GM12878 (cell line): ENCODE results near the gene POFUT2. TPM values are rescaled to one million over a fixed set of nuclear protein-coding genes. Genes with fewer than 3 reads are reported as not detected.

Source experiments
- ATAC-seq: fragments of 200-7000 bp; cut with Tn5 transposase; 3 replicates; pipeline ENCODE4 v1.9.1; 2020; ENCODE audit warnings: mild to moderate bottlenecking, moderate library complexity
- BruUV-seq: library from RNA; stranded (reverse); fragments of 400-500 nt; replicated peaks from 2 replicates; lab custom pipeline; 2021; lab: Mats Ljungman, UMichigan
- CTCF ChIA-PET: fragments of 300-600 bp; sonication (Branson Sonifier 250); formaldehyde crosslinking; extraction: SDS; loops from one replicate; lab custom pipeline; 2021; ENCODE audit warnings: inconsistent platforms; lab: Yijun Ruan, JAX
- POLR2A ChIA-PET: fragments of 350-600 bp; formaldehyde crosslinking; extraction: SDS; loops from one replicate; lab custom pipeline; 2021; ENCODE audit warnings: inconsistent platforms; lab: Charles Lee
- RAD21 ChIA-PET: fragments of 300-600 bp; sonication (Branson Sonifier 250); formaldehyde crosslinking; loops from one replicate; lab custom pipeline; 2023; ENCODE audit warnings: antibody characterized with exemption; ENCODE audit not compliant: unreplicated experiment; lab: Charles Lee
- SMC1A ChIA-PET: fragments of 300-600 bp; sonication (Branson Sonifier 250); formaldehyde crosslinking; loops from one replicate; lab custom pipeline; 2023; ENCODE audit not compliant: unreplicated experiment, uncharacterized antibody; lab: Charles Lee
- DNase-seq: peaks from one replicate; pipeline ENCODE4 v3.0.0-alpha.2; 2011; ENCODE audit warnings: low read depth, low spot score
- FAIRE-seq: peaks from 3 replicates; lab custom pipeline; 2011; peaks lifted over from hg19 to GRCh38; lab: Jason Lieb, UNC
- H2AFZ ChIP-seq: 2 replicates; pipeline ENCODE4 v1.6.0; 2011; ENCODE audit warnings: low read depth, low read length, control low read depth; ENCODE audit not compliant: control insufficient read depth
- H3K27ac ChIP-seq: 2 replicates; pipeline ENCODE4 v1.5.1; 2011; ENCODE audit warnings: control low read depth; ENCODE audit not compliant: control insufficient read depth, insufficient read depth
- H3K27me3 ChIP-seq, 2 experiments: replicated peaks in 1 of 2; 2 replicates each; pipeline versions ENCODE4 v1.6.0 to v1.6.1; 2011; ENCODE audit warnings: low read length in 1 of 2; ENCODE audit not compliant: control insufficient read depth in 2 of 2, insufficient read depth in 2 of 2
- H3K36me3 ChIP-seq, 2 experiments: 2 replicates each; pipeline ENCODE4 v1.5.1; 2011; ENCODE audit warnings: low read length in 1 of 2; ENCODE audit not compliant: control insufficient read depth in 2 of 2, insufficient read depth in 2 of 2
- H3K4me1 ChIP-seq: 2 replicates; pipeline ENCODE4 v1.6.1; 2011; ENCODE audit warnings: mild to moderate bottlenecking, low read length, moderate library complexity, mixed read lengths; ENCODE audit not compliant: control insufficient read depth, insufficient read depth
- H3K4me2 ChIP-seq: 2 replicates; pipeline ENCODE4 v1.6.0; 2011; ENCODE audit warnings: control low read depth; ENCODE audit not compliant: control insufficient read depth, insufficient read depth
- H3K4me3 ChIP-seq: fragments of 200-600 bp; sonication (generic); 2 replicates; pipeline ENCODE4 v1.5.1; 2016
- H3K79me2 ChIP-seq: 2 replicates; pipeline ENCODE4 v1.6.0; 2011; ENCODE audit warnings: low read length; ENCODE audit not compliant: control insufficient read depth, insufficient read depth
- H3K9ac ChIP-seq: 2 replicates; pipeline ENCODE4 v1.8.0; 2011; ENCODE audit warnings: low read length, control low read depth, mixed read lengths; ENCODE audit not compliant: control insufficient read depth, insufficient read depth
- H3K9me3 ChIP-seq: replicated peaks from 3 replicates; pipeline ENCODE4 v1.5.1; 2011; ENCODE audit warnings: mild to moderate bottlenecking, low read length; ENCODE audit not compliant: control insufficient read depth, insufficient read depth
- H4K20me1 ChIP-seq: 2 replicates; pipeline ENCODE4 v1.6.0; 2011; ENCODE audit not compliant: control insufficient read depth, insufficient read depth
- CBX5 ChIP-seq: sonication (generic); IDR thresholded peaks from 2 replicates; pipeline ENCODE4 v1.6.1; 2016; ENCODE audit warnings: low read depth, moderate library complexity, mild to moderate bottlenecking, inconsistent platforms
- EGR1 ChIP-seq, 2 experiments: IDR thresholded peaks; 1 replicate in 1 of 2; 2 replicates in 1 of 2; pipeline ENCODE4 v1.6.1; 2011 to 2012; ENCODE audit warnings: low read depth in 2 of 2, low read length in 2 of 2, borderline replicate concordance in 1 of 2, mild to moderate bottlenecking in 1 of 2, moderate library complexity in 1 of 2
- ETV6 ChIP-seq, 2 experiments: fragments of 450-650 bp in 1 of 2; IDR thresholded peaks in 1 of 2; conservative IDR thresholded peaks in 1 of 2; 2 replicates each; pipeline ENCODE4 v1.6.1; 2014; ENCODE audit warnings: antibody characterized with exemption in 1 of 2, borderline replicate concordance in 1 of 2, low read depth in 1 of 2, mild to moderate bottlenecking in 1 of 2, moderate library complexity in 1 of 2
- FOXM1 ChIP-seq: IDR thresholded peaks from 2 replicates; pipeline ENCODE4 v1.6.1; 2012; ENCODE audit warnings: low read depth, mild to moderate bottlenecking, inconsistent platforms, low read length, moderate library complexity
- HCFC1 ChIP-seq: fragments of 150-350 bp; IDR thresholded peaks from 2 replicates; pipeline ENCODE4 v1.6.1; 2014; ENCODE audit warnings: low read length
- HDGF ChIP-seq: fragments of 450-650 bp; IDR thresholded peaks from 2 replicates; pipeline ENCODE4 v1.6.1; 2016; ENCODE audit warnings: antibody characterized with exemption
- KDM1A ChIP-seq: fragments of 200-600 bp; sonication (generic); IDR thresholded peaks from 2 replicates; pipeline ENCODE4 v1.6.1; 2016; ENCODE audit warnings: borderline replicate concordance
- MLLT1 ChIP-seq: fragments of 450-650 bp; IDR thresholded peaks from 2 replicates; pipeline ENCODE4 v1.6.1; 2016; ENCODE audit warnings: mild to moderate bottlenecking
- POLR2A ChIP-seq: IDR thresholded peaks from 2 replicates; pipeline ENCODE4 v1.6.1; 2011; ENCODE audit warnings: low read depth, mild to moderate bottlenecking, low read length
- RFX5 ChIP-seq: IDR thresholded peaks from 2 replicates; pipeline ENCODE4 v1.6.1; 2011; ENCODE audit warnings: low read depth, low read length, improper control_type of control experiment
- SMARCA5 ChIP-seq: fragments of 450-650 bp; IDR thresholded peaks from 2 replicates; pipeline ENCODE4 v1.6.1; 2017; ENCODE audit warnings: mild to moderate bottlenecking
- SRF ChIP-seq, 2 experiments: IDR thresholded peaks; 2 replicates each; pipeline ENCODE4 v1.6.1; 2011; ENCODE audit warnings: low read depth in 2 of 2, low read length in 2 of 2, mild to moderate bottlenecking in 1 of 2, moderate library complexity in 1 of 2
- TCF7 ChIP-seq: IDR thresholded peaks from 2 replicates; pipeline ENCODE4 v1.6.1; 2014; ENCODE audit warnings: antibody characterized with exemption, borderline replicate concordance
- YBX1 ChIP-seq: fragments of 450-650 bp; IDR thresholded peaks from 2 replicates; pipeline ENCODE4 v1.6.1; 2016; ENCODE audit warnings: antibody characterized with exemption
- ZNF622 ChIP-seq: fragments of 450-650 bp; IDR thresholded peaks from 2 replicates; pipeline ENCODE4 v1.6.1; 2017; ENCODE audit warnings: mild to moderate bottlenecking, inconsistent platforms
- WGBS: methylation state at CpG from one replicate; pipeline ENCODE4 v1.1.6; 2016; ENCODE audit warnings: low lambda C conversion rate; ENCODE audit not compliant: insufficient replicate concordance, insufficient coverage; ENCODE audit errors: missing lambda C conversion rate; 5-methylcytosine and 5-hydroxymethylcytosine counted together
- in situ Hi-C: fragments of 300-500 bp; cut with MboI; formaldehyde crosslinking; loops from 9 replicates; pipeline ENCODE4 v1.14.3; 2018; ENCODE audit warnings: mixed read lengths
- intact Hi-C: fragments of 100-400 bp; cut with micrococcal nuclease; formaldehyde crosslinking; loops from one replicate; pipeline ENCODE4 v1.14.2; 2022; ENCODE audit not compliant: unreplicated experiment
- polyA plus RNA-seq, 11 experiments: library from polyadenylated mRNA; depleted of rRNA in 4 of 11; unstranded in 6 of 11; stranded (reverse) in 5 of 11; fragments of >200 nt; fragmentation: Nextera tagmentation in 4 of 11; fragmentation: Illumina TruSeq in 1 of 11; extraction: Ambion mirVana in 4 of 11; extraction: Trizol in 1 of 11; gene quantifications; 1 replicate in 1 of 11; 2 replicates in 10 of 11; pipeline versions ENCODE4 v1.2.1 to v1.2.3, GENCODE V29; 2011 to 2016; ENCODE audit warnings: inconsistent platforms in 2 of 11, missing spikeins in 2 of 11, low read depth in 1 of 11
- total RNA-seq, 4 experiments: library from RNA; depleted of rRNA in 3 of 4; stranded (reverse); fragments of >200 nt in 3 of 4; fragmentation: Illumina TruSeq in 1 of 4; extraction: Trizol in 1 of 4; gene quantifications; 2 replicates each; pipeline versions ENCODE4 v1.2.1 to v1.2.3, GENCODE V29; 2013 to 2021
- TF ChIP-seq, protein P1 (sequence below), 3 experiments: IDR thresholded peaks in 2 of 3; conservative IDR thresholded peaks in 1 of 3; 2 replicates each; pipeline ENCODE4 v1.5.1; 2011; ENCODE audit warnings: low read depth in 3 of 3, low read length in 3 of 3, mild to moderate bottlenecking in 3 of 3, control low read depth in 2 of 3, moderate library complexity in 2 of 3, inconsistent platforms in 1 of 3, mixed read lengths in 1 of 3; ENCODE audit not compliant: control insufficient read depth in 2 of 3, insufficient read depth in 1 of 3; ENCODE audit errors: extremely low read depth in 1 of 3
- TF ChIP-seq, protein P2 (sequence below): fragments of 450-650 bp; IDR thresholded peaks from 2 replicates; pipeline ENCODE4 v1.6.1; 2017; ENCODE audit warnings: mild to moderate bottlenecking, moderate library complexity

POFUT2 gene
- total and polyA plus RNA-seq, 10 of the 15 experiments (the other 5 are each of a cell fraction or from before 2014, with no cell fraction given): 1.2 to 15.1 (median 6.8) TPM

DNA sequence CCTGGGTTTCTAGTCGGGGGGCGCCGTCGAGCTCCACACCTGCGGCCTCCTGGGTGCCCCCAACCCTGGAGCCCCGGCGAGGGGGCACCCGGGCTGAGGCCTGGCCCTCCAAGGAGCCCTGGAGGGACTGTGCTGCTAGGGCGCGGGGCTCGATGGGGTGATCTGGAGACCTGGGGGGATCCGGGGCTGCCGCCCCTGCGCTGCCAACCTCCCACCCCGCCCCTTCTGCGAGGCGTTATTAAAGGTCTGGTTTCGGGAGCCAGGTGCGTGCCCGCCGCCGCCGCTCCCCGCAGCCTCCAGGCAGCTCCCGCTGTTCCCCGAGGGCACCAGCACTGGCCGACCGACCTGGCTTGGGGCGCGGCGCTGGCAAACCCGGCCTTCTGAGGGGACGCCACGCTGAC, 746 bp upstream of the POFUT2 start:
- DNase-seq: no peak
- in situ Hi-C loops: no loop called here
- ATAC-seq: peak; percentile 2; the same call in 2 of the 3 replicates
- no peak overlapping the region for H2AFZ ChIP-seq
- H3K9me3 ChIP-seq: no peaks in the 10 kb centered on the region
- no TSS peak for BruUV-seq
- POLR2A ChIA-PET: interaction anchor here (0.7 to 1.0 kb wide), 2 partner anchors 97 to 415 kb away, joined by 4 read pairs; partner anchors contain the start of gene PTTG1IP
- RAD21 ChIA-PET: interaction anchor here (0.6 to 1.6 kb wide), 7 partner anchors 75 to 534 kb away, joined by 3 to 9 read pairs (median 5); no protein-coding TSS in a partner anchor
- no peaks in the 10 kb centered on the region for H4K20me1 ChIP-seq
- SMC1A ChIA-PET: interaction anchor here (1.4 kb wide), 1 partner anchor 148 kb away, joined by 8 read pairs; no protein-coding TSS in a partner anchor
- intact Hi-C loops: loop anchor here (5.0 kb wide), 2 partner anchors 146 to 304 kb away; no protein-coding TSS in a partner anchor
- H3K4me3 ChIP-seq: peak overlapping the region; percentile 98; the same call in 1 of the 2 replicates
- peak overlapping the region; percentile 31 for H3K4me2 ChIP-seq
- WGBS: 51% methylated on average over 18 of the region's 34 CpGs
- H3K4me1 ChIP-seq: 0 out of 2 replicates have a peak, but pooled peaks cover 5% of the 10 kb centered on the region
- peaks cover 0 to 3% of the 10 kb centered on the region in 2 experiments; a peak in 3 of 4 replicates for H3K36me3 ChIP-seq
- TF ChIP-seq ETV6 (conservative IDR thresholded peaks at IDR 0.05 in 1 of 2, IDR thresholded peaks at IDR 0.05 in 1 of 2; ENCODE audit: borderline replicate concordance in 1 of 2, low read depth in 1 of 2) (no peak), FOXM1 (no peak), POLR2A (no peak), TCF7 (no peak), EGR1 (IDR thresholded peaks at IDR 0.05; ENCODE audit: borderline replicate concordance in 1 of 2, low read depth in 2 of 2, low read length in 2 of 2) (no peak), HDGF (no peak), YBX1 (no peak), CBX5 (no peak), ZNF622 (no peak), SRF (IDR thresholded peaks at IDR 0.05; ENCODE audit: low read depth in 2 of 2, low read length in 2 of 2) (no peak), HCFC1 (no peak), SMARCA5 (no peak), RFX5 (no peak), KDM1A (no peak), MLLT1 (no peak)
- TF ChIP-seq, protein P1, sequence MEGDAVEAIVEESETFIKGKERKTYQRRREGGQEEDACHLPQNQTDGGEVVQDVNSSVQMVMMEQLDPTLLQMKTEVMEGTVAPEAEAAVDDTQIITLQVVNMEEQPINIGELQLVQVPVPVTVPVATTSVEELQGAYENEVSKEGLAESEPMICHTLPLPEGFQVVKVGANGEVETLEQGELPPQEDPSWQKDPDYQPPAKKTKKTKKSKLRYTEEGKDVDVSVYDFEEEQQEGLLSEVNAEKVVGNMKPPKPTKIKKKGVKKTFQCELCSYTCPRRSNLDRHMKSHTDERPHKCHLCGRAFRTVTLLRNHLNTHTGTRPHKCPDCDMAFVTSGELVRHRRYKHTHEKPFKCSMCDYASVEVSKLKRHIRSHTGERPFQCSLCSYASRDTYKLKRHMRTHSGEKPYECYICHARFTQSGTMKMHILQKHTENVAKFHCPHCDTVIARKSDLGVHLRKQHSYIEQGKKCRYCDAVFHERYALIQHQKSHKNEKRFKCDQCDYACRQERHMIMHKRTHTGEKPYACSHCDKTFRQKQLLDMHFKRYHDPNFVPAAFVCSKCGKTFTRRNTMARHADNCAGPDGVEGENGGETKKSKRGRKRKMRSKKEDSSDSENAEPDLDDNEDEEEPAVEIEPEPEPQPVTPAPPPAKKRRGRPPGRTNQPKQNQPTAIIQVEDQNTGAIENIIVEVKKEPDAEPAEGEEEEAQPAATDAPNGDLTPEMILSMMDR (IDR thresholded peaks at IDR 0.05 in 2 of 3, conservative IDR thresholded peaks at IDR 0.05 in 1 of 3; ENCODE audit: control insufficient read depth in 2 of 3, extremely low read depth in 1 of 3, insufficient read depth in 1 of 3, low read depth in 3 of 3, low read length in 3 of 3): no peak
- TF ChIP-seq, protein P2, sequence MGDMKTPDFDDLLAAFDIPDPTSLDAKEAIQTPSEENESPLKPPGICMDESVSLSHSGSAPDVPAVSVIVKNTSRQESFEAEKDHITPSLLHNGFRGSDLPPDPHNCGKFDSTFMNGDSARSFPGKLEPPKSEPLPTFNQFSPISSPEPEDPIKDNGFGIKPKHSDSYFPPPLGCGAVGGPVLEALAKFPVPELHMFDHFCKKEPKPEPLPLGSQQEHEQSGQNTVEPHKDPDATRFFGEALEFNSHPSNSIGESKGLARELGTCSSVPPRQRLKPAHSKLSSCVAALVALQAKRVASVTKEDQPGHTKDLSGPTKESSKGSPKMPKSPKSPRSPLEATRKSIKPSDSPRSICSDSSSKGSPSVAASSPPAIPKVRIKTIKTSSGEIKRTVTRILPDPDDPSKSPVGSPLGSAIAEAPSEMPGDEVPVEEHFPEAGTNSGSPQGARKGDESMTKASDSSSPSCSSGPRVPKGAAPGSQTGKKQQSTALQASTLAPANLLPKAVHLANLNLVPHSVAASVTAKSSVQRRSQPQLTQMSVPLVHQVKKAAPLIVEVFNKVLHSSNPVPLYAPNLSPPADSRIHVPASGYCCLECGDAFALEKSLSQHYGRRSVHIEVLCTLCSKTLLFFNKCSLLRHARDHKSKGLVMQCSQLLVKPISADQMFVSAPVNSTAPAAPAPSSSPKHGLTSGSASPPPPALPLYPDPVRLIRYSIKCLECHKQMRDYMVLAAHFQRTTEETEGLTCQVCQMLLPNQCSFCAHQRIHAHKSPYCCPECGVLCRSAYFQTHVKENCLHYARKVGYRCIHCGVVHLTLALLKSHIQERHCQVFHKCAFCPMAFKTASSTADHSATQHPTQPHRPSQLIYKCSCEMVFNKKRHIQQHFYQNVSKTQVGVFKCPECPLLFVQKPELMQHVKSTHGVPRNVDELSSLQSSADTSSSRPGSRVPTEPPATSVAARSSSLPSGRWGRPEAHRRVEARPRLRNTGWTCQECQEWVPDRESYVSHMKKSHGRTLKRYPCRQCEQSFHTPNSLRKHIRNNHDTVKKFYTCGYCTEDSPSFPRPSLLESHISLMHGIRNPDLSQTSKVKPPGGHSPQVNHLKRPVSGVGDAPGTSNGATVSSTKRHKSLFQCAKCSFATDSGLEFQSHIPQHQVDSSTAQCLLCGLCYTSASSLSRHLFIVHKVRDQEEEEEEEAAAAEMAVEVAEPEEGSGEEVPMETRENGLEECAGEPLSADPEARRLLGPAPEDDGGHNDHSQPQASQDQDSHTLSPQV: no peak
- CTCF ChIA-PET: interaction anchor here (8.2 kb wide), 1 partner anchor 149 kb away, joined by 87 read pairs; no protein-coding TSS in a partner anchor
- no peaks in the 10 kb centered on the region for H3K27me3 ChIP-seq
- peaks cover 4% of the 10 kb centered on the region for H3K79me2 ChIP-seq
- peak overlapping the region; percentile 15; the same call in 1 of the 2 replicates for H3K9ac ChIP-seq
- no peak overlapping the region for H3K27ac ChIP-seq
- FAIRE-seq: no peak
